Measurements from ENCODE around the gene LRCH4. TPM values are rescaled to one million over a fixed set of nuclear protein-coding genes. Genes with fewer than 3 reads are reported as not detected.
"Not testable (repeated sequence)": the region's sequence is repeated elsewhere in the genome, so short reads cannot be mapped to it uniquely, and the experiment has no call there.

Gene LRCH4
- total RNA-seq, 2 donors from 2014 or later: 81.1 to 96.4 TPM

GRCh38 chr7:100539436-100540006 is 46.4 kb downstream of the LRCH4 start:
- no peaks in the 10 kb centered on the region for H3K27me3 Mint-ChIP-seq
- peak overlapping the region; percentile 74 for H3K4me3 Mint-ChIP-seq
- peaks cover 36% of the 10 kb centered on the region for H3K4me1 Mint-ChIP-seq
- no peak for ATAC-seq (replicated peaks)
- H3K36me3 Mint-ChIP-seq (ENCODE audit: low read depth): peaks cover 52% of the 10 kb centered on the region
- no peaks in the 10 kb centered on the region for H3K9me3 Mint-ChIP-seq
- peak overlapping the region; percentile 96 for H3K27ac Mint-ChIP-seq

GRCh38 chr7:100538654-100539435 is 47.1 kb downstream of the LRCH4 start, which contains the start of gene AGFG2:
AGFG2 (plus strand) TSS chr7:100539203; CDS start chr7:100539347, 144 bp downstream.
- H3K4me3 Mint-ChIP-seq: peak within 1 kb of the TSS; percentile 74
- peak within 1 kb of the TSS; percentile 96 for H3K27ac Mint-ChIP-seq
- H3K36me3 Mint-ChIP-seq (ENCODE audit: low read depth): peaks cover 45% of the 10 kb centered on the region
- ATAC-seq (replicated peaks): peak; percentile 90
- H3K4me1 Mint-ChIP-seq: peaks cover 29% of the 10 kb centered on the region
- no peaks in the 10 kb centered on the region for H3K27me3 Mint-ChIP-seq
- no peaks in the 10 kb centered on the region for H3K9me3 Mint-ChIP-seq

GRCh38 chr7:100538348-100538653 is 47.6 kb downstream of the LRCH4 start:
- Mint-ChIP-seq H3K4me1 (peaks cover 24% of the 10 kb centered on the region), H3K4me3 (peak overlapping the region; percentile 74), H3K27ac (peak overlapping the region; percentile 96), H3K27me3 (no peaks in the 10 kb centered on the region), H3K36me3 (ENCODE audit: low read depth) (peaks cover 39% of the 10 kb centered on the region), H3K9me3 (no peaks in the 10 kb centered on the region)
- no peak for ATAC-seq (replicated peaks)

- ATAC-seq (replicated peaks); H3K27me3 Mint-ChIP-seq; H3K9me3 Mint-ChIP-seq; H3K27ac Mint-ChIP-seq: not testable (repeated sequence)
- Mint-ChIP-seq H3K4me1 (peaks cover 13% of the 10 kb centered on the region), H3K36me3 (ENCODE audit: low read depth) (peaks cover 29% of the 10 kb centered on the region), H3K4me3 (peak overlapping the region; percentile 28)
Observed at GRCh38 chr7:100536695-100537094, 49.2 kb downstream of the LRCH4 start.

GRCh38 chr7:100535982-100536381 is 49.9 kb downstream of the LRCH4 start:
- ATAC-seq (replicated peaks): not testable (repeated sequence)

GRCh38 chr7:100532165-100533022 is 53.5 kb downstream of the LRCH4 start:
- Mint-ChIP-seq H3K27ac (no peak overlapping the region), H3K27me3 (no peaks in the 10 kb centered on the region), H3K36me3 (ENCODE audit: low read depth) (no peaks in the 10 kb centered on the region), H3K4me3 (no peak overlapping the region), H3K4me1 (peaks cover under 1% of the 10 kb centered on the region), H3K9me3 (no peaks in the 10 kb centered on the region)
- no peak for ATAC-seq (replicated peaks)

More at GRCh38 chr7:100535982-100536381, 49.9 kb downstream of the LRCH4 start:
- peaks cover 22% of the 10 kb centered on the region for H3K36me3 Mint-ChIP-seq (ENCODE audit: low read depth)
- H3K4me3 Mint-ChIP-seq, H3K4me1 Mint-ChIP-seq, H3K27ac Mint-ChIP-seq, H3K9me3 Mint-ChIP-seq, H3K27me3 Mint-ChIP-seq: not testable (repeated sequence)

- ATAC-seq (replicated peaks); H3K27me3 Mint-ChIP-seq; H3K4me1 Mint-ChIP-seq; H3K27ac Mint-ChIP-seq; H3K36me3 Mint-ChIP-seq (ENCODE audit: low read depth); H3K9me3 Mint-ChIP-seq; H3K4me3 Mint-ChIP-seq: not testable (repeated sequence)
Observed at GRCh38 chr7:100528108-100528866, 57.6 kb downstream of the LRCH4 start.

Other genes with a start within 250 kb of the LRCH4 start
- gene PILRB, start 228.0 kb downstream of the LRCH4 start, total RNA-seq: 10 to 100 TPM; 36.5 to 63.4 TPM
- gene PILRA, start 212.6 kb downstream of the LRCH4 start, total RNA-seq: 1 to 10 TPM; 2.7 to 7.0 TPM
- 1 to 10 TPM; 3.1 to 3.8 TPM for gene ZCWPW1, start 157.4 kb downstream of the LRCH4 start, total RNA-seq
- gene MEPCE, start 156.3 kb downstream of the LRCH4 start, total RNA-seq: 10 to 100 TPM; 59.5 to 65.2 TPM
- 10 to 100 TPM; 51.2 to 63.6 TPM for gene PPP1R35, start 149.6 kb downstream of the LRCH4 start, total RNA-seq
- gene SPACDR, start 121.9 kb downstream of the LRCH4 start, total RNA-seq: 10 to 100 TPM in 1 of 2 donors, 1 to 10 TPM in 1; 3.3 to 17.3 TPM
- gene TSC22D4, start 106.9 kb downstream of the LRCH4 start, total RNA-seq: 100 to 1,000 TPM in 1 of 2 donors, 10 to 100 TPM in 1; 88.5 to 163 TPM
- under 1 TPM; 0.15 to 0.19 TPM for gene NYAP1, start 102.2 kb downstream of the LRCH4 start, total RNA-seq
- 10 to 100 TPM; 48.3 to 50.7 TPM for gene AGFG2, start 46.9 kb downstream of the LRCH4 start, total RNA-seq
- 10 to 100 TPM in 1 of 2 donors, 1 to 10 TPM in 1; 7.6 to 12.9 TPM for gene SAP25, start 12.2 kb downstream of the LRCH4 start, total RNA-seq
- 1 to 10 TPM; 1.5 to 5.6 TPM for gene FBXO24, start 199 bp upstream of the LRCH4 start, total RNA-seq
- gene PCOLCE, start 16.2 kb upstream of the LRCH4 start, total RNA-seq: 10 to 100 TPM; 10.7 to 22.2 TPM
- gene MOSPD3, start 26.4 kb upstream of the LRCH4 start, total RNA-seq: 10 to 100 TPM; 21.0 to 32.7 TPM
- 10 to 100 TPM; 30.8 to 39.4 TPM for gene TFR2, start 55.4 kb upstream of the LRCH4 start, total RNA-seq
- gene ACTL6B, start 70.3 kb upstream of the LRCH4 start, total RNA-seq: not detected
- gene GNB2, start 87.6 kb upstream of the LRCH4 start, total RNA-seq: 100 to 1,000 TPM; 181 to 271 TPM
- 10 to 100 TPM; 40.2 to 53.1 TPM for gene GIGYF1, start 108.1 kb upstream of the LRCH4 start, total RNA-seq
- gene POP7, start 120.0 kb upstream of the LRCH4 start, total RNA-seq: 10 to 100 TPM; 29.6 to 68.9 TPM
- gene EPO, start 134.3 kb upstream of the LRCH4 start, total RNA-seq: not detected
- gene ZAN, start 147.5 kb upstream of the LRCH4 start, total RNA-seq: not detected
- gene EPHB4, start 241.4 kb upstream of the LRCH4 start, total RNA-seq: 1 to 10 TPM; 4.1 to 6.4 TPM

Data from activated T-helper 17 cell treated with anti-CD3 and anti-CD28 coated beads, Interleukin-2, amount 50 U/mL, for 72 hours (primary cell).